Measurements from ENCODE around the gene SLC37A3. TPM values are rescaled to one million over a fixed set of nuclear protein-coding genes. Genes with fewer than 3 reads are reported as not detected.

SLC37A3 gene
- total RNA-seq (2022; extraction: Qiagen RNA extraction): 24.0 to 30.5 TPM (median 27.2 TPM) in 5 replicates

GRCh38 chr7:140397784-140398750 lies at the start of gene SLC37A3:
Gene SLC37A3 (minus strand): TSS chr7:140398530. CDS start chr7:140382526, 16,004 bp downstream.

GRCh38 chr7:140403878-140404564 lies 5.7 kb upstream of the SLC37A3 start, which contains the start of gene RAB19:
Gene RAB19 (plus strand): TSS chr7:140404058. CDS start chr7:140407647, 3,589 bp downstream.

Other genes with a start within 250 kb of the SLC37A3 start
- gene KDM7A, start 221.5 kb downstream of the SLC37A3 start, total RNA-seq (2022; extraction: Qiagen RNA extraction): 1.3 to 3.4 TPM (median 2.5 TPM) in 5 replicates
- not detected in 5 replicates for gene RAB19, start 5.5 kb upstream of the SLC37A3 start, total RNA-seq (2022; extraction: Qiagen RNA extraction)
- 64.5 to 72.1 TPM (median 67.4 TPM) in 5 replicates for gene MKRN1, start 81.0 kb upstream of the SLC37A3 start, total RNA-seq (2022; extraction: Qiagen RNA extraction)
- gene DENND2A, start 242.3 kb upstream of the SLC37A3 start, total RNA-seq (2022; extraction: Qiagen RNA extraction): 0.59 to 1.1 TPM (median 0.78 TPM) in 5 replicates